HG03520 (cell line): ENCODE measurements around the gene NME7.
"Not testable (repeated sequence)": the region's sequence is repeated elsewhere in the genome, so short reads cannot be mapped to it uniquely, and the experiment has no call there.

Experiments
- ATAC-seq: cut with Tn5 transposase; IDR thresholded peaks from one replicate; pipeline ENCODE4 v1.9.1; 2021; ENCODE audit warnings: mild to moderate bottlenecking, moderate library complexity; ENCODE audit not compliant: unreplicated experiment

NME7 gene

GRCh38 chr1:169308313-169309039 lies 59.1 kb downstream of the NME7 start:
- no peak for ATAC-seq

DNA sequence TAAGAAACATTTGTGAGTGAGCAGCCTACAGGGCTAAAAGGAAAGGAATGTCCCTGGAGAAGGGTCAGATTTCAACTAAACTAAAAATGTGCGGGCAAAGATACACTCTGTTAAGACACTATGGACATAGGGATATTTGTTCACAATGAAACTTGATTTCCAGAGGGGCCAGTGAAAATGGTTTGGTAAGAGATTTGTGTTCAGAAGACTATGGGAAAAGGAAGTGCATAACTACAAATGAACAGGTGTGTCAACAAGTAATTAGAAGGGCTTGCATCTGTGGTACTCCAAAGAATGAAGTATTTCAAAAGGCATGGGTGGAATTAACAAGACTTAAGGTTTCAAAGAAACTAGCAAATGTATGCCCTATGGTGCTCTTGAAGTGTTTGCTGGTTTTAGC lies 60.4 kb downstream of the NME7 start:
- ATAC-seq: no peak

- ATAC-seq: no peak
Measured at GRCh38 chr1:169305948-169306347, 61.6 kb downstream of the NME7 start.

DNA sequence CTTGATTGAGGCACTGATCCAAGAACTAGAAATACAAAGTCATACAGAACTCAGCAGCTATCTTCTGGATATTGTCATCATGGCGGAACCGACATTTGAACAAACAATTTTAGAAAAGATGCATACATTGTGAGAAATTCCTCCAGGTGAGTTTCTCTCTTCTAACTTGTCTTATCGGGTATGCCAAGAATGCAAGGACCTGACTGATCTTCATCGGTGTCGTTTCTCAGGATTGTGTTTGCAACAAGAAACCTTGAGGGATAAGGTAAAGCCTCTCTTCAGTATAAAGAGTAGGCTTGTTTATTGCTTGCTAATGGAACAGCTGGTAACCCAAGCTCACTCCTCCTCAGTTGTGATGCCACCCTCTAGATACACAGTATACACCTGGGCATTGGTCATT lies 62.2 kb downstream of the NME7 start:
- ATAC-seq: no peak

DNA sequence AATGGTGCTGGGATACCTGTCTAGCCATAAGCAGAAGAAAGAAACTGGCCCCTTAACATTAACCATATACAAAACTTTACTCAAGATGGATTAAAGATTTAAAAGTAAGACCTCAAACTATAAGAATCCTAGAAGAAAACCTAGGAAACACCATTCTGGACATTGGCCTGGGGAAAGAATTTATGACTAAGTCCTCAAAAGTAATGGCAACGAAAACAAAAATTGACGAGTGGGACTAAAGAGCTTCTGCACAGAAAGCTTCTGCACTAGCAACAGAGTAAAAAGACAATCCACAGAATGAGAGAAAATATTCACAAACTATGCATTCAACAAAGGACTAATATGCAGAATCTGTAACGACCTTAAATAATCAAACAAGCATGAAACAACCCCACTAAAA lies 66.7 kb downstream of the NME7 start:
- ATAC-seq: no peak

- ATAC-seq: no peak
Measured at GRCh38 chr1:169298441-169298840, 69.2 kb downstream of the NME7 start.

DNA sequence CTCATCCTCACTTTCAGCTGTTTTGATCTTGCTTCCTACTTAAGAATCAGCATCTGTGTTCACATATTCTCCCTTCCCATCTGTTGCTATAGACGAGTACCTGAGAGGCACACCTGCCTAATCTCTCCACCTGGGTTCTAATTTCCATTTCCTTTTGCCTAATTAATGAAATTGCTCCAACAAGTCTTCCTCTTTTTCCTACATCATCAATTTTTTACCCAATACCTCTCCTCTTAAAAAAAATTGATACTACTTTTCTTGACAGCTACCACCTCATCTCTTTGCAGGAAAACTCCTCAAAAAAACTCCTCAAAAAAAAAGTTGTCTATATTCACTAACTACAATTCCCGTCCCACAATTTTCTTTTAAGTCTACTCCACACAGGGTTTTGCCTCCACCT lies 71.8 kb downstream of the NME7 start:
- no peak for ATAC-seq

DNA sequence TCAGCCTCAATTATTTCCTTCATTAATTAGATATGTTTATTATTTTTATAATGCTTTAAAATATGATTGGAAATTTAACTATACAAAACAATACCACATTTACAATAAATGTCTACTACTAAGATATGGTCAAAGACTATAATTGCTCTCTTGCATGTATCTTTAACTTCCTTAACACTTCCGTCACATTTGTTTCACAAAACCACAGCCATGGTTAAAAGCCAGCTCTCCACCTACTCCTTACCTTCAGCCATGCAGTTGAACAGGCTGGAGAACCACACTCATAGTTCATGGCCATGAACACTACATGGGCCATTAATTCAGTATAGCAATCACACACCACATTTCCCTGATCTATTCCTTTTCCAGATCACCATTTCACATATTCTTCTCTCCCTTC lies 72.2 kb downstream of the NME7 start:
- no peak for ATAC-seq

DNA sequence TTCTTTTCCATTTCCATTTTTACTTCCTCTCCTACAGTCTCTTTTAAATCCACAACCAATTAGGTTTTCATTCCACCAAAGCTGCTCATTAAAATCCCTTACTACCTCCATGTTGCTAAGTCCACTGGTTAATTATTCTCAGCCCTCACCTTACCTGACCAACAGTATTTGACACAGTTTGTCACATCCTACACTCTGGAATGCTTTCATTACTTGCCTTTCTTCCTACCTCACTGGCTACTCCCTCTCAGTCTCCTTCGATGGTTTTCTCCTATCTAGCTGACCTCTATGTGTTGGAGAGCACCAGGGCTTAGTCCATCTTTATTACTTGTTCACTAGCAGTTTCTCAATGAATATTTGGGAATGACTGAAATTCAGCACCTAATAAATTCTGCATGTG lies 78.6 kb downstream of the NME7 start:
- no peak for ATAC-seq

- ATAC-seq: no peak
Measured at GRCh38 chr1:169288011-169288414, 79.6 kb downstream of the NME7 start.

- no peak for ATAC-seq
Measured at GRCh38 chr1:169287280-169287679, 80.3 kb downstream of the NME7 start.

DNA sequence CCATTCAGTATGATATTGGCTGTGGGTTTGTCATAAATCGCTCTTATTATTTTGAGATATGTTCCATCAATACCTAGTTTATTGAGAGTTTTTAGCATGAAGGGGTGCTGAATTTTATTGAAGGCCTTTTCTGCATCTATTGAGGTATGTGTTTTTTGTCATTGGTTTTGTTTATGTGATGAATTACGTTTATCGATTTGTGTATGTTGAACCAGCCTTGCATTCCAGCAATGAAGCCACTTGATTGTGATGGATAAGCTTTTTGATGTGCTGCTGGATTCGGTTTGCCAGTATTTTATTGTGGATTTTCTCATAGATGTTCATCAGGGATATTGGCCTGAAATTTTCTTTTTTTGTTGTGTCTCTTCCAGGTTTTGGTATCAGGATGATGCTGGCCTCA lies 86.0 kb downstream of the NME7 start:
- not testable (repeated sequence) for ATAC-seq

GRCh38 chr1:169271098-169271497 lies 96.5 kb downstream of the NME7 start:
- ATAC-seq: no peak

DNA sequence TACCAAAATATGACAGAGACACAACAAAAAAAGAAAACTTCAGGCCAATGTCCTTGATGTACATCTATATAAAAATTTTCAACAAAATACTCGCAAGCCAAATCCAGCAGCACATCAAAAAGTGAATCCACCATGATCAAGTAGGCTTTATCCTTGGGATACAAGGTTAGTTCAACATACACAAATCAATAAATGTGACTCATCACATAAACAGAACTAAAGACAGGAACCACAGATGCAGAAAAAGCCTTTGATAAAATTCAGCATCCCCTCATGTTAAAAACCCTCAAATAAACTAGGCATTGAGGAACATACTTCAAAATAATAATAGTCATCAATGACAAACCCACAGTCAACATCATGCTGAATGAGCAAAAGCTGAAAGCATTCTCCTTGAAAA lies 101.5 kb downstream of the NME7 start:
- ATAC-seq: no peak

GRCh38 chr1:169263059-169263458 lies 104.5 kb downstream of the NME7 start:
- ATAC-seq: no peak

GRCh38 chr1:169261884-169262283 lies 105.7 kb downstream of the NME7 start:
- no peak for ATAC-seq

DNA sequence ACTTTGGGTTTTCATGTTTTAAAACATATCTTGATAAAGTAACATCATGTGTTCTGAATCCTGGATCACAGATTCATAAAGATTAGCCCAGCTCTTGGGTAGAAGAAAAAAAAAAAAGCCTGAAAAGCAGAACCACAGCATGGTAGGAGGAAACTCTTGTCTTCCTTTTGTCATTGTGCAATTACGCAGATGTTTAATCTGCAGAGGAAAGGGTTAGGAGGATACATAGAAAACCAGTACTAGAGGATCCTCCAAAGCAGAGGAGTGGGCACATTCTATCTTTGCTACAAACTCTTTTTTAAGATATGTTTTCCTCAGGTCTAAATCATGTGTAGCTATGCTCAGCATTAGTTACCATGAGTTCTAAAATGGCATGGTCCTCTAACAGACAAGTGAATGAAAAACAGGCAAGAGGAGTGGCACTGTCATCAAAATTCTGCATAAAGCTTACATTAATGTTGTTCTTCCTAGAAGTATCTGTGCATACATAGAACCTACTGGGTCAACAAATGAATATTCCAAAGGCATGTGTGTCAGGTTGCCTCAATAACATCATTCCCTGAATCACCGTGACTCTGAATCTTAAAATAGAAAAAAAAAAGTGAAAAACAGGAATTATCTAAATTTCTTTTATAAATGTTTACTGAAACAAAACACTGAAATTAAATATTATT lies 107.0 kb downstream of the NME7 start:
- no peak for ATAC-seq

GRCh38 chr1:169259816-169260215 lies 107.8 kb downstream of the NME7 start:
- no peak for ATAC-seq

GRCh38 chr1:169250795-169251194 lies 116.8 kb downstream of the NME7 start:
- no peak for ATAC-seq

- ATAC-seq: no peak
Measured at GRCh38 chr1:169250022-169250421, 117.6 kb downstream of the NME7 start.

DNA sequence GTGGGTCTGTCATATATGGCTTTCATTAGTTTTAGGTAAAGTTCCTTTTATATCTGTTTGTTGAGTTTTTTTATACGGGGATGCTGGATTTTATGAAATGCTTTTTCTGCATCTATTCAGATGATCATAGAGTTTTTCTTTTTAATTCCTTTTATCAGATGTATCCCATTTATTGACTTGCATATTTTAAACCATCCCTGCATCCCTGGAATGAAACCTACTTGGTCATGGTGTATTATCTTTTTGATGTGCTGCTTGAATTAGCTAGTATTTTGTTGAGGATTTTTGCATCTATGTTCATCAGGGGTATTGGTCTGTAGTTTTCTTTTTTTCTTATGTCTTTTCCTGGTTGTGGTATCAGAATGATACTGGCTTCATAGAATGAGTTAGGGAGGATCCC lies 118.0 kb downstream of the NME7 start:
- ATAC-seq: no peak

GRCh38 chr1:169245706-169246105 lies 121.9 kb downstream of the NME7 start:
- ATAC-seq: no peak
